ENCODE results near the gene ALAS2.

DNA sequence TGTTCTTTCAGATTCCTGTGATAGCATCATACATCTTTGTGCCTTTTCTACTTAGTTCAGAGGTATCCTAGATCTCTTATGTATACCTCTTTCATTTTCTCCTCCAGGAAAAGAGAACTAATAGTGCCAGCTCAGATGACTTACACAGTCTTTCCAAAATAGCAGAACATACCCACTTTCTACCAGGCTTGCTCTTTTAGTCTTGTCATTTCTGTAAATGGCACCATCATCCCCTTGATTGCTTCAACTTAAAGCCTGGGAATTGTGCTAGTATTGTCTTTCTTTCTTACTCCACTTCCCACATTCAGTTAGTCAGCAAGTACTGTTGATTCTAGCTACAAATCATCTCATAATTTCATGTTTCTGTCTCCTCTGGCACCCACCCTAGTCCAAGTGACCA, 25.5 kb downstream of the ALAS2 start:
- TF ChIP-seq, protein P1, sequence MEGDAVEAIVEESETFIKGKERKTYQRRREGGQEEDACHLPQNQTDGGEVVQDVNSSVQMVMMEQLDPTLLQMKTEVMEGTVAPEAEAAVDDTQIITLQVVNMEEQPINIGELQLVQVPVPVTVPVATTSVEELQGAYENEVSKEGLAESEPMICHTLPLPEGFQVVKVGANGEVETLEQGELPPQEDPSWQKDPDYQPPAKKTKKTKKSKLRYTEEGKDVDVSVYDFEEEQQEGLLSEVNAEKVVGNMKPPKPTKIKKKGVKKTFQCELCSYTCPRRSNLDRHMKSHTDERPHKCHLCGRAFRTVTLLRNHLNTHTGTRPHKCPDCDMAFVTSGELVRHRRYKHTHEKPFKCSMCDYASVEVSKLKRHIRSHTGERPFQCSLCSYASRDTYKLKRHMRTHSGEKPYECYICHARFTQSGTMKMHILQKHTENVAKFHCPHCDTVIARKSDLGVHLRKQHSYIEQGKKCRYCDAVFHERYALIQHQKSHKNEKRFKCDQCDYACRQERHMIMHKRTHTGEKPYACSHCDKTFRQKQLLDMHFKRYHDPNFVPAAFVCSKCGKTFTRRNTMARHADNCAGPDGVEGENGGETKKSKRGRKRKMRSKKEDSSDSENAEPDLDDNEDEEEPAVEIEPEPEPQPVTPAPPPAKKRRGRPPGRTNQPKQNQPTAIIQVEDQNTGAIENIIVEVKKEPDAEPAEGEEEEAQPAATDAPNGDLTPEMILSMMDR (IDR thresholded peaks at IDR 0.05; ENCODE audit: insufficient read depth, low read length), result no peak
- TF ChIP-seq POLR2AphosphoS5 (IDR thresholded peaks at IDR 0.05; ENCODE audit: low read depth) (no peak), GABPA (IDR thresholded peaks at IDR 0.05; ENCODE audit: low read depth) (no peak)
